Right atrium auricular region (tissue), 2 donors: ENCODE results near the gene SLC66A2. TPM values are rescaled to one million over a fixed set of nuclear protein-coding genes. Genes with fewer than 3 reads are reported as not detected.

Experiments used
- DNase-seq: peaks from one replicate; pipeline ENCODE4 v3.0.0-alpha.2; 2019; ENCODE audit warnings: low spot score
- H3K27ac ChIP-seq, 2 donors: fragments of 200-600 bp; sonication (generic); 1 replicate in 1 of 2; 2 replicates in 1 of 2; pipeline ENCODE4 v1.5.1; 2016 to 2019
- H3K27me3 ChIP-seq, 2 donors: fragments of 200-600 bp; sonication (generic); one replicate each; pipeline versions ENCODE4 v1.5.1 to v1.6.0; 2017 to 2019
- H3K36me3 ChIP-seq: fragments of 200-600 bp; sonication (generic); one replicate; pipeline ENCODE4 v1.5.1; 2016
- H3K4me1 ChIP-seq, 2 donors: fragments of 200-600 bp; sonication (generic); one replicate each; pipeline versions ENCODE4 v1.5.1 to v1.6.0; 2017 to 2019
- H3K4me3 ChIP-seq, 2 donors: fragments of 200-600 bp; sonication (generic); 1 replicate in 1 of 2; 2 replicates in 1 of 2; pipeline ENCODE4 v1.5.1; 2017 to 2019; ENCODE audit warnings: mild to moderate bottlenecking in 1 of 2, moderate library complexity in 1 of 2
- H3K9me3 ChIP-seq, 2 donors: fragments of 200-600 bp; sonication (generic); one replicate each; pipeline ENCODE4 v1.5.1; 2019
- total RNA-seq, 2 donors: library from RNA; depleted of rRNA; stranded (reverse); fragments of >200 nt; gene quantifications; one replicate each; pipeline ENCODE4 v1.1.0, GENCODE V29; 2016
- TF ChIP-seq, protein P1 (sequence below), 2 donors: fragments of 200-600 bp; sonication (generic); IDR thresholded peaks; one replicate each; pipeline ENCODE4 v1.5.1; 2019; ENCODE audit warnings: antibody characterized with exemption in 2 of 2

The SLC66A2 gene
- total RNA-seq, 2 donors from 2014 or later: 21.4 to 22.9 TPM

DNA sequence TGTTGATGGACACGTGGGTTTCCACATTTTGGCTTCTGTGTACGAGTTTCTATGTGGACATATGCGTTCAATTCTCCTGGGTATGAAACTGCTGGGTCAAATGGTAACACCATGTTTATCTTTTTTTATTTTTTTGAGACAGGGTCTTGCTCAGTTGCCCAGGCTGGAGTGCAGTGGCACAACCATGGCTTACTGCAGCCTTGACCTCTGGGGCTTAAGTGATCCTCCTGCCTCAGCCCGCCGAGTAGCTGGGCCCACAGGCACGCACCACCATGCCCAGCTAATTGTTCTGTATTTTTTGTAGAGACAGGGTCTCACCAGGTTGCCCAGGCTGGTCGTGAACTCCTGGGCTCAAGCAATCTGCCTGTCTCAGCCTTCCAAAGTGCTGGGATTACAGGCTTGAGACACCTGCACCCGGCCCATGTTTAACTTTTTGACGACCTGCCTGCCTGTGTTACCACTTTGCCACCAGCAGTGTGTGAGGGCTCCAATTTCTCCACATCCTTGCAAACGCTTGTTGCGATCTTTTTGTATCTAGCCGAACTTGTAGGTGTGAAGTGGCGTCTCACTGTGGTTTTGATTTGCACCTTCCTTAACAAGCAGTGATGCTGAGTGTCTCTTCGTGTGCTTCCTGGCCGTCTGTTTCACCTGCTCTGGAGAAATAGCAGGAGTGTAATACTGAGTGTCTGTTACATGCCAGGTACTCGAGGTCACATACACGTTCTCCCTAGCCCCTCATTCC lies 19.9 kb upstream of the SLC66A2 start:
- no peaks in the 10 kb centered on the region for H3K27me3 ChIP-seq
- TF ChIP-seq, protein P1, sequence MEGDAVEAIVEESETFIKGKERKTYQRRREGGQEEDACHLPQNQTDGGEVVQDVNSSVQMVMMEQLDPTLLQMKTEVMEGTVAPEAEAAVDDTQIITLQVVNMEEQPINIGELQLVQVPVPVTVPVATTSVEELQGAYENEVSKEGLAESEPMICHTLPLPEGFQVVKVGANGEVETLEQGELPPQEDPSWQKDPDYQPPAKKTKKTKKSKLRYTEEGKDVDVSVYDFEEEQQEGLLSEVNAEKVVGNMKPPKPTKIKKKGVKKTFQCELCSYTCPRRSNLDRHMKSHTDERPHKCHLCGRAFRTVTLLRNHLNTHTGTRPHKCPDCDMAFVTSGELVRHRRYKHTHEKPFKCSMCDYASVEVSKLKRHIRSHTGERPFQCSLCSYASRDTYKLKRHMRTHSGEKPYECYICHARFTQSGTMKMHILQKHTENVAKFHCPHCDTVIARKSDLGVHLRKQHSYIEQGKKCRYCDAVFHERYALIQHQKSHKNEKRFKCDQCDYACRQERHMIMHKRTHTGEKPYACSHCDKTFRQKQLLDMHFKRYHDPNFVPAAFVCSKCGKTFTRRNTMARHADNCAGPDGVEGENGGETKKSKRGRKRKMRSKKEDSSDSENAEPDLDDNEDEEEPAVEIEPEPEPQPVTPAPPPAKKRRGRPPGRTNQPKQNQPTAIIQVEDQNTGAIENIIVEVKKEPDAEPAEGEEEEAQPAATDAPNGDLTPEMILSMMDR (IDR thresholded peaks at IDR 0.05): no peak
- H3K4me1 ChIP-seq: no peaks in the 10 kb centered on the region
- H3K36me3 ChIP-seq: peaks cover 33% of the 10 kb centered on the region
- DNase-seq: no peak
- H3K27ac ChIP-seq: no peak overlapping the region
- no peaks in the 10 kb centered on the region for H3K9me3 ChIP-seq
- no peak overlapping the region for H3K4me3 ChIP-seq

DNA sequence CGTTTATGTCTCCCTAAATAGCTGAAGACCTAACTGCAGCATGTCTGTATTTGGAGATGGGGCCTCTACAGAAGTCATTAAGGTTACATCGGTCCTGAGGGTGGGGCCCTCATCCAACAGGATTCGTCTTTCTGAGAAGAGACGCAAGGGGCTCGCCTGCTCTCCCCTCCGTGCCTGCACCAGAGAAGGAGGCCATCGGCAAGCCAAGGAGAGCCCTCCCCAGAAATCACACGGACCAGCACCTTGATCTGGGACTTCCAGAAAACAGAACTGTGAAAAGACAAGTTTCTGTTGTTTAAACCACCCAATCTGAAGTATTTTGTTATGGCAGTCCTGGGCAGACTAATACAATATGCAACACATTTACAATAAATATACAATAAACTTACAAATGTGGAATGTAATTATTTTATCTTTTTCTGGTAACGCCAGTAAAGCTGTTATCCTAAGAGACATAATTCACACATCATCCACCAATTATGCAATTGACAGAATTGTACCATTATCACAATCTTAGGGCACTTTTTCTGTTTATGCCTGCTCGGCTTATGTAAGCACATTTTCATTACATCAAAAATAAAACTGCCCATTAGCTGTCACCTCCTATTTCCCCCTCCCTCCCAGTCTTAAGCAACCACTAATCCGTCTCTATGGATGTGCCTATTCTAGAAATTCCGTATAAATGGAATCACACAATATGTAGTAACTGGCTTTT lies 19.1 kb upstream of the SLC66A2 start:
- Histone ChIP-seq H3K4me1 (peaks cover 0 to 2% of the 10 kb centered on the region in 2 donors), H3K4me3 (no peak overlapping the region), H3K36me3 (peaks cover 30% of the 10 kb centered on the region)

DNA sequence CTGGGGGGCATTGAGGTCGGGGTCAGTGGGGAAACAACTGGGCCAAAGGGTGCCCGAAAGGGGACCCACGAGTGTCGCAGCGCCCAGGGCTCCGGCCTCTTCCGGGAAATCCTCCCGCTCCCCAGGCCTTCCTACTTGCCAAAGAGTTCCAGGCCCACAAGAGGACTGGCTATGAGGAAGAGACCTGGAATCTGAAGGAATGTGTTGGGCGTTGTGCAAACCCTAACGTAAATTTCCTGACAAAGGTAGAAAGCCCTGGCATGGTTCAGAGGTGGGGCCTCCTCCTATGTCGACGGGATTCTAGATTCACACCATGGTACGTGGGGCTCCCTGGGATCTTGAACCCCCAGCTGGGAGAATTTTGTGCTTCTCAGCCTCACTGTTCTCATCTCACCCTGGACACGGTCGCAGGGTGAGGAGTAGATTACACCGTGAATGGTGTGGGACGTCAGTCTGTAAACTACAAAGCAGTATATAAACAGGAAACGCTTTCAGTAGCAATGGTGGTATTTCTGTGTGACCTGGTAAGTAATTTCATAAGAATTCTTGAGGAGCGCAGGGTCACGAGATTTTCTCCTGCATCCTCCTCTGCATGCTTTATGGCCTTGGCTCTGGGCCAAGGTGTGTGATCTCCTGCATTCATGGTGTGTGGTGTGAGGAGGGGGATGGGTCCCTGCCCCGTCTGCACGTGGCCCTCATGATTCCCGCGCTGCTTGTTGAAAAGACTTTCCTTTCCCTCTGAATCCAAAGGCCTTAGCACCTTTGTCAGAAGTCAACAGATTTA lies 13.9 kb upstream of the SLC66A2 start:
- H3K4me3 ChIP-seq: peak overlapping the region; percentile 50 to 71
- peaks cover 0 to 18% of the 10 kb centered on the region in 2 donors for H3K4me1 ChIP-seq
- TF ChIP-seq, protein P1 (IDR thresholded peaks at IDR 0.05): no peak
- H3K36me3 ChIP-seq: no peaks in the 10 kb centered on the region
- no peaks in the 10 kb centered on the region for H3K9me3 ChIP-seq
- no peaks in the 10 kb centered on the region for H3K27me3 ChIP-seq
- peak overlapping the region; percentile 65 to 75 for H3K27ac ChIP-seq
- no peak for DNase-seq

More for the DNA sequence above, 19.1 kb upstream of the SLC66A2 start:
- TF ChIP-seq, protein P1 (IDR thresholded peaks at IDR 0.05): no peak
- DNase-seq: no peak
- H3K27me3 ChIP-seq: no peaks in the 10 kb centered on the region
- H3K9me3 ChIP-seq: no peaks in the 10 kb centered on the region
- H3K27ac ChIP-seq: no peak overlapping the region

DNA sequence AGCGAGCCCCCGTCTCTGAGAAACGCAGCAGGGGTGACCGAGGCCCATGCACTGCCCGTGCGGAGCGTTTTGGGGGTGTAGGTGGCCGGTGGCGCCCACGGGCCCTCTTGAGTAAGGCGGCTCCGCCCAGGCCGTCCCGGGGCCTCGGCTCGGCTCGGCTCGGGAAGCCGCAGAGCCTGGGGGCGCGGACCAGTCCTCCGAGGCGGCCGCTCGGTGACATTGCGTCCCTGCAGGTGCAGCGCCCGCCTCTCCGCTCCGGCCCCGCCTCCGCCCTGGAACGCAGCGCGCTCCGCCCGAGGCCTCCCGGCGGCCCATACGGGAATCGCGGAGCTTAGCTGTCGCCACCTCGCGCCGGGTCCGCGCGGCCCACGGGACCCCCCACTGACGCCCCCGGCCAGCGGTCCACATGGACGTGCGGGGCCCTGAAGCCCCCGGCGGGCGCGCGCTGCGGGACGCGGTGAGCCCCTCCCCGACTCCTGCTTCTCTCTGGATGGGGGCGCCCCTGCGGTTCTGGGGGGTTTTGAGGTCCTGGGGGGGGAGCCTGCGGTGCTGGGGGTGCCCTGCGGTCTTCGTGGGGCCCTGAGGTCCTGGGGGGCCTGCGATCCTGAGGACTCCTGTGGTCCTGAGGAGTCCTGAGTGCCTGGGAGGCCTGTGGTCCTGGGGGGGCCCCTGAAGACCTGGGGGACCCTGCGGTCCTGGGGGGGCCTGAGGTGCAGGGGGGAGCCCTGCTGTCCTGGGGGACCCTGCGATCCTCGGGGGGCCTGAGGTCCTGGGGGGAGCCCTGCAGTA lies 13.1 kb upstream of the SLC66A2 start, which contains the start of gene HSBP1L1:
HSBP1L1 (plus strand) TSS at position 314 of the 789 bp plus-strand sequence; CDS start at position 407, 93 bp downstream.
- H3K4me1 ChIP-seq: peaks cover 0 to 18% of the 10 kb centered on the region in 2 donors
- H3K9me3 ChIP-seq: no peaks in the 10 kb centered on the region
- peak within 1 kb of the TSS; percentile 65 to 75 for H3K27ac ChIP-seq
- no peak for DNase-seq
- no peaks in the 10 kb centered on the region for H3K36me3 ChIP-seq
- TF ChIP-seq, protein P1 (IDR thresholded peaks at IDR 0.05): peak; percentile 12 to 53
- H3K27me3 ChIP-seq: no peaks in the 10 kb centered on the region
- peak within 1 kb of the TSS; percentile 50 to 71 for H3K4me3 ChIP-seq
